KG1 (cell line): ENCODE measurements around the gene RUBCN.
"Not testable (repeated sequence)": the region's sequence is repeated elsewhere in the genome, so short reads cannot be mapped to it uniquely, and the experiment has no call there.

ENCODE experiments used
- DNase-seq: peaks from one replicate; lab custom pipeline; 2025; lab: John Stamatoyannopoulos, UW

Gene RUBCN

DNA sequence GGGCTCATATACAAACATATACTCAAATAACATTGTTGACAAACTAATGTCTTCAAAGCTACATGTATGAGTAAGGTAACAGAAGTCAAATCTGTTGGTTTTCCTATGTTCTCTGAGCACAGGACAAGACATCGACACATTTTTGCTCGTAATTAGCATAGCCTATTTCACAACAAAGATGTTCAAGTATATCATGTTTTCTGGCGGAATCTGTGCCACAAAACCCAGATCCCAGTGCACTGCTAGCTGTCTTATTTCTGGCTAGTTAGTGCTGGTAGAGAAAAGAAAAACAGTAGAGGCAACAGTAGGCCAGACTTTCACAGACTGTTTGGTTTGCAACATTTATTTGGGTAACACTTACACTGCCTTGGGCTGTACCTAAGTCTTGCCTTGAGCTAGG, 51.2 kb downstream of the RUBCN start:
- DNase-seq, result no peak

DNA sequence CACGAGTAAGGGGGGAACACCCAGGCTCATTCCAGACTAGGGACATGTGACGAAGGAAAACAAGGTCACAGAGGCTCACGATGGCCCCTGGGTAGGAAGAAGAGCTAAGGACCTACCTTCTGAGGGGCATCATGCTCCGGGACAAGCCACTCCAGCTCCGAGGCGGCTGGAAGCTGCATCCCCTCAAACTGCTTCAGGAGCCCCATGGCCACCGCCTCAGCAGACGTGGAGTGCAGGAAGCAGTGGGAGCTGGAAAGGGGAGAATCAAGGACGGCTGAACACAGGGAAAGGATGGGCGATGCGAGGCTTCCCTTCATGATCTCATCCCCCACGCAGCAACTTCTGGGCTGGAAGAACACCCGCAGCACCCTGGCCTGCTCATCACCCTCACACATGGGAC, 53.5 kb downstream of the RUBCN start:
- DNase-seq, result no peak

DNA sequence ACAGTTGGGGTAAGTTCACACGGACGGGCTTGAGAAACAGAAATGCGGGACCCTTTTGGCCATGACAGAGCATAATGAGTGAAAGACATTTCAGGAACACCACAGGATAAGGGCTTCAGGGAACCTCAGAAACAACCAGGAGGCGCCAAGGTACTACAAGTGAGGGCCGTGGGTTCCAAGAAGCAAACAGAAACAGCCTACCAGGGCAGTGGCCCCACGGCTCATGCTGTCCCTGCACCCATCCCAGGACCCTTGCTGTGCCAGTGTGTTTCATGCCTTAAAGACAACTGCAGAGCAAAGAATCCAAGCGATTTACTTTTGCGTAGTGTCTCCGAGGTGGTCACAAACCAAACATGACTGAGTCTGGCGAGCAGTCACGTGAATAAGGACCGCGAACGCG, 54.0 kb downstream of the RUBCN start:
- no peak for DNase-seq

GRCh38 chr3:197680955-197681521, 55.7 kb downstream of the RUBCN start:
- DNase-seq, result no peak

GRCh38 chr3:197675951-197676350, 60.8 kb downstream of the RUBCN start:
- DNase-seq, result no peak

DNA sequence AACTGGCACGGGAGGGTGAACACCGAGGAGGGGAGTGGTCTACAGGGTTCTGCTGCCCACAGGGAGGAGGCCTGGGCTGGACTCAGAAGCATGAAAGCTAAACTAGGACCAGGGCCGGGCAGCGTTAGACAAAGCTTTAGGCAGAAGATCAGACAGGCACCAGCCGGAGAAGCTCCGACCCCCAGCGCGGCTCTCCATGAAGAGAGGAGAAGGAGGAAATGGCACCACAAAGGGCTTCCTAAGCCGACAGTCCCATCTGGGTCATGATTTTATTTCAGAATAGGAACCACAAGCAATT, 61.2 kb downstream of the RUBCN start:
- no peak for DNase-seq

GRCh38 chr3:197674741-197675562, 61.8 kb downstream of the RUBCN start:
- no peak for DNase-seq

DNA sequence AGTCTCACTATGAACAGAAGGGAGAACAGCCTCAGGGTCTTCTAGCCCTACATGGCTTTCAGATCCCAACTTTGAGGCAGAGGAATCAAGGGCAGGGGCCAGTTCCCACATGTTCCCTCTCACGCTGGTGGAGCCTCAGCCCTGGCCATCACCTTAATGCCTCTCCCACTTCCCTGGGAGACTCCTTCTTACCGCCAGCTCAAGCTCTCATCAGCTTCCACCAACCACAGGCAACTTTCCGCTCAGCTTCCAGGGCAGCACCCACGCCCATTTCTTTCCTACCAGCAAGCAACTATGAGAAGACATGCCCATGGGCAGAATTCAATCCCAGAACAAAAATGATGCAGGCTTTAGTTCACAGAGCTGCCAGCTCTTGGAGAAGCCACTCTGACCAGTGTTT, 63.5 kb downstream of the RUBCN start:
- DNase-seq, result no peak

GRCh38 chr3:197670361-197670760, 66.3 kb downstream of the RUBCN start:
- DNase-seq, result no peak

DNA sequence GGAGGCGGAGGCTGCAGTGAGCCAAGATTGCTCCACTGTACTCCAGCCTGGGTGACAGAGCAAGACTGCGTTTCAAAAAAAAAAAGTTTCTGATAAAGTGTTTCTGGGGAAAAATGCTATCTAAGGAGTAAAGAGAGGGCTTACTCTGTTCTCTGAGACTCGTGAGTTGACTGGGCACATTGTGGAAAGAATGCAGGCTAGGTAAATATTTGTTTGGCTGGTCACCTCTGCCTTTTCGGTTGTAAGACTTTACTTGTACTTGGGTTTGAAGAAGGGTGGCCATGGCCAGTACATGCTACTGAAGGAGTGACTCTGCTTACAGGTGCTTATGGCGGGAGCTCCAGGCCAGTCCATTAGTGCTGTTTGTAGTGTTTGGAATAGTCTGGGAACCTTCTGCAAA, 68.7 kb downstream of the RUBCN start:
- no peak for DNase-seq

DNA sequence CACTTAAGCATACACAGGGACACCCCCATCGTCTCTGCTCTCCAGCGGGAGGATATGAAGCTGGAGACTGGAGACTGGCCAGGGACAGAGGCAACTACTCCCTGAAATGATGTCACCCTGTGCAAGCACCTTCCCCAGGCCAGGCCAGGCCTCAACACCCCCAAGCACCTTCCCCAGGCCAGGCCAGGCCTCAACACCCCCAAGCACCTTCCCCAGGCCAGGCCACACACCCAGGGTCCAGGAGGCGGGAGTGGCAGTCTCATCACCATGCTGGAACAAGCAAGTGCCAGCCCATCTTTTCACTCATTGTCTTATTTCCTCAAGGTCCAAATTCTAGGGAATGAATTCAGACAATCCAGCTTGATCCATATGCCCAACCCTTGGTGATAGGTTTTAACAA, 69.4 kb downstream of the RUBCN start:
- not testable (repeated sequence) for DNase-seq

GRCh38 chr3:197666221-197666842, 70.4 kb downstream of the RUBCN start:
- not testable (repeated sequence) for DNase-seq

DNA sequence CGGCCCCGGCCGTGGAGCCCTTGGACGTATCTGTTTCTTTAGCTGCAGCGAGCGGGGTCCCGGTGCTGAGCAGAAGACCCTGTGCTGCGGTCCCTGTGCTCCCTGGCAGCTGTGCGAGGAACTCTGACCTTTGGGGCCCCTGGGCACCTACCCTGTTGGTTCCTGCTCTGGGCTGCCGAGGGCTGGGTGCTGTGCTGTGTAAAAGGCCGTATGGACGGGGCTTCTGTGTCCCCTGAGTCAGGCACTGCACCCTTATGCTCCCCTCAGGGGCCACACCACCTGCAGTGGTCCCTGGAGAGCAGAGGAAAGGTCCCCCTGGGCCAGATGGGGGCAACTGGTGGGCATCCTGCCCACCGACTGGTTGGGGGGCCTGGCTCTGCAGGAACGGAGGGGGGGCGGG, 71.2 kb downstream of the RUBCN start:
- not testable (repeated sequence) for DNase-seq

DNA sequence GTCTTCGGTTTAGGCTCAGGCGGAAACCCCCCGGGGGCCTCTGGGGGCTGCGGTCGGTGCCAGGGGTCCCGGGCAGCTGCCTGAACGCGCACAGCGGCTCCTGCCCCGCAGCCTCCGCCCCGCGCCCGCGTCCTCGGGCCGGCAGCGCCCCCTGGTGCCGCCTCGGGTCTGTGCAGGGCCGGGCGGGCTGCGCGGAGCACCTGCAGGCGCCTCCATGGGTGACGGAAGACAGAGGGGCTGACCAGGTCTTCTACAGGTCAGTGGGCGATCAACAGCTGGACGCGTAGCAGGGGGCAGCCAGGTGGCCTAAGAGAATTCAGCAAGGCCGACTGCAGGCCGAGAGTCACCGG, 71.6 kb downstream of the RUBCN start:
- DNase-seq, result not testable (repeated sequence)

DNA sequence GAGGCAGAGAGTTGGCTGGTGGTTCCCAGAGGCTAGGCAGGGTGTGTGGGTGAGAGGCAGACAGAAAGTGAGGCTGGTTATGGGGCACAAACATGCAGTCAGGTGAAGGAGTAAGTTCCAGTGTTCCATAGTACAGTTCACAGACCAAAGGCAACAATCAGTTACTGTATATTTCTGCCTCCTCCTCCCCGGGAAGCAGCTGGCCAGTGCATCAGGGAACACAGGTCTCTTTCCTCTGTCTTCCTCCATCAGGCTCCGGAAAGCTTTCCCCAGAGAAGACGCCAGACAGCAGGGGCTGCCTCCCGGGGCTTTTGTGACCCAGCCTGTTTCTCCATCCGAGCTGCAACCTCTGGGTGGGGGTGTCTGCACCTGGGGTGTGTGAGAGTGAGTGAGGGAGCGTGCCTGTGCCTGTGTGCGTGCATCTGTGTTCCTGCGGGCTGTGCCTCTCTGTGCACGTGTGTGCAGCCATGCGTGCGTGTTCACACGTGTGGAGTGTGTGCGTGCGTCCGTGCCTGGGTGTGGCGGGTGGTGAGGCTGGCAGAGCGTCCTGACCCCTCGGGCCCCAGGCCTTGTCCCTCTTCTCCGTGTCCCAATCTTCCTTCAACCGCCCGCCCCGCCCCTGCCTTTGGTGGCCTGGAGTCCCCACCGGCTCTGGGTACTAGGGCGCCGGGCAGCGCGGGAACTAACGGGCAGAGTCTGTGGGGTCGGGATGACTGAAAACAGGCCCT, 72.1 kb downstream of the RUBCN start:
- not testable (repeated sequence) for DNase-seq

DNA sequence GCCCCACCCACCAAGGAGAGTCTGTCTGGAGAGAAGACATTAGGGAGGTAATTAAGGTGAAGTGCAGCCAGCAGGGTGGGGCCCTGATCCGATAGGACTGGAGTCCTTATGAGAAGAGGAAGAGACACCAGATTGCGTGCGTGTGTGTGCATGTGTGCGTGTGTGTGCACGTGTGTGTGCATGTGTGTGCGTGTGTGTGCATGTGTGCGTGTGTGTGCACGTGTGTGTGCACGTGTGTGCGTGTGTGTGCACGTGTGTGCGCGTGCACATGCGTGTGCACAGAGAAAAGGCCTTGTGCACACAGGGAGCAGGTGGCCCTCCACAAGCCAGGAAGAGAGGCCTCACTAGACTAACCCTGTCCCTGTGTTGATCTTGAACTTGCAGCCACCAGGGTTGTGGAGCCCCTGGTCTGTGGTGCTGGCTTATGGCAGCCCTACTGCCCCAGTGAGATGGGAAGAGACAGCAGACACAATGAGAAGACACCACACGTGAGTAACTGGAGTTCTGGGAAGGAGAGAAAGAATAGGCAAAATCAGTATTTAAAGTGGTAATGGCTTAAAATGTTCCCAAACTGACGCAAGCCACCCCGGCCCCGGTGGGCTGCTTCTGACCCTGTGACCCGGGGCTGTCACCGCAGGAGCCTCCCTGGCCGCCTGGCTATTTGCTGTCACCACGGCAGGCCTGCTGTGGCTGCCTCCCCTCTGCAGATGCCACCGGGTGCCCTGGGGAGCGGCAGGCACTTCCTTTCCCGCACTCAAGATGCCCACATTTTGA, 73.2 kb downstream of the RUBCN start:
- not testable (repeated sequence) for DNase-seq

DNA sequence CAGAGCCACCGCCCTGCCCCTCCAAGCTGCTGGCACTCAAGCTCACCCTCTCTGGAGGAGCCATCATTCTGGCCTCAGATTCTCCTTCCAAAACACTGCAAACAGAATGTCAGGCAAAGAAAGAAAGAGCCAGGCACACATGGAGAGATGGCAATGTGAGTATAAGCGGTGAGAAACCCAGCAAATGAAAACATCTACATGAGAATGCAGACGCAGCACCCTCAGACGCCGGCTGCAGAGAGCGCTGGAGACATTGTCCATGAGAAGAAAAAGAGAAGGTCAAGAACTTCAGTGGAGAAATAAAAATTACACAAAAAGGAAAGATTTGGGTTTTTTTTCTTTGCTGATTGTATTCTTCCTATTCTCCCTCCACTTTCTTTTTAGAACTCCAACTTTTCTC, 74.4 kb downstream of the RUBCN start:
- DNase-seq, result not testable (repeated sequence)

GRCh38 chr3:197661874-197662273, 74.8 kb downstream of the RUBCN start:
- not testable (repeated sequence) for DNase-seq

DNA sequence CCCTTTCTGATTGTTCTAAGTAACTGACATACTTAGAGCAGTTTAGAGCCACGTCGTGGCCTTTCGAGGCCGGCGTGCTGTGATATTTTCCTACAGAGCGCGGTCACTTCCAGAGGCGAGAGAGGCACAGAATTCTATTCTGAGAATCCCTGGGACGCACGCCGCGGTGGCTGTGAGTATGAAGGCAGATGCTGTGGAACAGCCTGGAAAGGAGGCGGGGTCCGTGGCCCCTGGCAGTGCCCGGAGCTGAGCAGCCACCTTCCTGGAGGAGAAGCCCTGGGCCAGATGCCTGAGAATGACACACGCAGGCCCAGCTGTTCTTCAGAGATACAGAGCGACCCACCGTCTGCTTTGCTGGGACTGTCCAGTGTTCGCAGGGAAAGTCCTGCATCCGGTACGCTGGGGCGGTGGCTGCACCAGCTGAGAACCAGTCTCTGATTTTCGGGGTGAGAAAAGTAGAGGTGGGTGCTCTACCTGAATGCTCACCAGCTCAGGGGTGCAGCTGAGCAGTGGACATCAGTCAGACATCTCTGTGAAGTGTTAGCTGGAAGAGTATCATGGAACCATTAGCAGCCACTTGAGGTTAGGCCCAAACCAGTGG, 75.4 kb downstream of the RUBCN start:
- DNase-seq, result not testable (repeated sequence)

DNA sequence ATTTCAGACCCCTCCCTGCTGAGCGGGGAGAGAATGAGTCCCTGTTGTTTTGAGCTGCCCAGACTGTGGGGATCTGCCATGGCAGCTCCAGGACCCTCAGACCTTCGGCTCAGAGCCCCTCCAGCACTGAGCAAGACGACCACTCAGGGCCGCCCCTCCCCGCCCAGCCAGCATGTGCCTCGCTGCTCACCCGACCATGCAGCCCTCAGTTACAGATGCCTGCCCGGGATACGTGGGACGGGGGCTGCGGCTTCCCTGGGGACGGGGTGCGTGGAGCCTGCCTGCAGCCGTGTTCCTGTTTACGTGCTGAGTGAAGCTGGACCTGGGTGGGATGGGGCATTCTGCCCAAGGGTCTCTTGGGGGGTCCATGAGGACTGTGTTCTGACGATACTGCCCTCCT, 77.0 kb downstream of the RUBCN start:
- not testable (repeated sequence) for DNase-seq

GRCh38 chr3:197659144-197659543, 77.6 kb downstream of the RUBCN start:
- DNase-seq, result not testable (repeated sequence)

GRCh38 chr3:197658706-197659105, 78.0 kb downstream of the RUBCN start:
- DNase-seq, result not testable (repeated sequence)
